HepG2 (cell line): ENCODE results near the gene CEBPA. TPM values are rescaled to one million over a fixed set of nuclear protein-coding genes. Genes with fewer than 3 reads are reported as not detected.
A peak's percentile ranks its signal among the peaks of the same experiment; 100 is the strongest.

Source experiments
- CENPT ChIP-seq: sonication (generic); formaldehyde crosslinking; IDR thresholded peaks from 2 replicates; pipeline ENCODE4 v1.8.0; 2022; ENCODE audit warnings: low read depth, mild to moderate bottlenecking, moderate library complexity, missing genetic modification reagents
- FLYWCH1 ChIP-seq: sonication (generic); formaldehyde crosslinking; IDR thresholded peaks from 2 replicates; pipeline ENCODE4 v1.8.1; 2023; ENCODE audit warnings: mild to moderate bottlenecking, missing genetic modification reagents
- NPAS2 ChIP-seq: sonication (generic); formaldehyde crosslinking; IDR thresholded peaks from 2 replicates; pipeline ENCODE4 v1.8.0; 2022; ENCODE audit warnings: mild to moderate bottlenecking, missing genetic modification reagents, borderline replicate concordance
- NR2F2 ChIP-seq: IDR thresholded peaks from 2 replicates; pipeline ENCODE4 v1.6.1; 2012; ENCODE audit warnings: low read depth, inconsistent platforms, borderline replicate concordance
- POGZ ChIP-seq: sonication (generic); formaldehyde crosslinking; IDR thresholded peaks from 2 replicates; pipeline ENCODE4 v1.4.0; 2020; ENCODE audit warnings: mild to moderate bottlenecking, missing genetic modification reagents
- RBFOX2 ChIP-seq: fragments of 200-400 bp; formaldehyde crosslinking; IDR thresholded peaks from 2 replicates; pipeline ENCODE4 v1.6.1; 2017; ENCODE audit warnings: low read depth, mild to moderate bottlenecking, low read length
- ZBTB4 ChIP-seq: sonication (generic); formaldehyde crosslinking; IDR thresholded peaks from 2 replicates; pipeline ENCODE4 v1.4.0; 2020; ENCODE audit warnings: missing genetic modification reagents, mild to moderate bottlenecking, borderline replicate concordance
- ZFP90 ChIP-seq: sonication (generic); formaldehyde crosslinking; IDR thresholded peaks from 2 replicates; pipeline ENCODE4 v1.8.0; 2022; ENCODE audit warnings: missing genetic modification reagents, mild to moderate bottlenecking, inconsistent platforms, borderline replicate concordance
- ZGPAT ChIP-seq: IDR thresholded peaks from 2 replicates; pipeline ENCODE4 v1.6.1; 2016; ENCODE audit warnings: mild to moderate bottlenecking
- ZNF24 ChIP-seq: fragments of 450-650 bp; IDR thresholded peaks from 2 replicates; pipeline ENCODE4 v1.6.1; 2017; ENCODE audit warnings: antibody characterized with exemption, mild to moderate bottlenecking
- ZNF501 ChIP-seq: sonication (generic); formaldehyde crosslinking; IDR thresholded peaks from 2 replicates; pipeline ENCODE4 v1.5.1; 2020; ENCODE audit warnings: mild to moderate bottlenecking, moderate library complexity, missing genetic modification reagents
- polyA plus RNA-seq, 8 experiments: library from polyadenylated mRNA; depleted of rRNA in 3 of 8; stranded (reverse) in 7 of 8; unstranded in 1 of 8; fragments of >200 nt; fragmentation: Illumina TruSeq in 4 of 8; extraction: Trizol in 4 of 8; gene quantifications; 2 replicates each; pipeline versions ENCODE4 v1.2.1 to v1.2.3, GENCODE V29; 2011 to 2016; ENCODE audit warnings: low read depth in 4 of 8, missing spikeins in 1 of 8, mixed read lengths in 1 of 8; ENCODE audit not compliant: insufficient read depth in 1 of 8
- total RNA-seq, 5 experiments: library from RNA; depleted of rRNA; stranded (reverse); fragments of >200 nt; fragmentation: Illumina TruSeq; extraction: Trizol; gene quantifications; 2 replicates each; pipeline ENCODE4 v1.2.3, GENCODE V29; 2016; ENCODE audit warnings: low read depth in 1 of 5
- TF ChIP-seq, protein P1 (sequence below): sonication (generic); IDR thresholded peaks from 2 replicates; pipeline ENCODE4 v1.6.1; 2016; ENCODE audit warnings: low read depth, borderline replicate concordance
- TF ChIP-seq, protein P2 (sequence below): sonication (generic); formaldehyde crosslinking; IDR thresholded peaks from 2 replicates; pipeline ENCODE4 v1.4.0; 2020; ENCODE audit warnings: mild to moderate bottlenecking, missing genetic modification reagents
- TF ChIP-seq, protein P3 (sequence below): IDR thresholded peaks from 2 replicates; pipeline ENCODE4 v1.6.1; 2016; ENCODE audit warnings: missing biosample characterization, missing genetic modification reagents, low read depth

Gene CEBPA
- total and polyA plus RNA-seq, 2 of the 13 experiments (the other 11 are each of a cell fraction or from before 2014, with no cell fraction given) = 24.8 to 103 TPM

GRCh38 chr19:33275933-33276619 is 26.3 kb downstream of the CEBPA start (continued):
- TF ChIP-seq ZGPAT (CRISPR knock-in tag) (peak; percentile 94), ZNF501 (CRISPR knock-in tag) (peak; percentile 74; the same call in 1 of the 2 replicates), NPAS2 (no peak), RBFOX2 (peak; percentile 84), CENPT (CRISPR knock-in tag) (peak; percentile 70; the same call in 1 of the 2 replicates), ZNF24 (peak; percentile 53; the same call in 1 of the 2 replicates), POGZ (peak; percentile 92), ZFP90 (CRISPR knock-in tag) (peak; percentile 59; the same call in 1 of the 2 replicates), ZBTB4 (CRISPR knock-in tag) (peak; percentile 90; the same call in 1 of the 2 replicates), NR2F2 (peak; percentile 100), FLYWCH1 (CRISPR knock-in tag) (peak; percentile 1; the same call in 1 of the 2 replicates)
- TF ChIP-seq, protein P1, sequence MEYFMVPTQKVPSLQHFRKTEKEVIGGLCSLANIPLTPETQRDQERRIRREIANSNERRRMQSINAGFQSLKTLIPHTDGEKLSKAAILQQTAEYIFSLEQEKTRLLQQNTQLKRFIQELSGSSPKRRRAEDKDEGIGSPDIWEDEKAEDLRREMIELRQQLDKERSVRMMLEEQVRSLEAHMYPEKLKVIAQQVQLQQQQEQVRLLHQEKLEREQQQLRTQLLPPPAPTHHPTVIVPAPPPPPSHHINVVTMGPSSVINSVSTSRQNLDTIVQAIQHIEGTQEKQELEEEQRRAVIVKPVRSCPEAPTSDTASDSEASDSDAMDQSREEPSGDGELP = peak; percentile 83; the same call in 1 of the 2 replicates
- TF ChIP-seq, protein P2, sequence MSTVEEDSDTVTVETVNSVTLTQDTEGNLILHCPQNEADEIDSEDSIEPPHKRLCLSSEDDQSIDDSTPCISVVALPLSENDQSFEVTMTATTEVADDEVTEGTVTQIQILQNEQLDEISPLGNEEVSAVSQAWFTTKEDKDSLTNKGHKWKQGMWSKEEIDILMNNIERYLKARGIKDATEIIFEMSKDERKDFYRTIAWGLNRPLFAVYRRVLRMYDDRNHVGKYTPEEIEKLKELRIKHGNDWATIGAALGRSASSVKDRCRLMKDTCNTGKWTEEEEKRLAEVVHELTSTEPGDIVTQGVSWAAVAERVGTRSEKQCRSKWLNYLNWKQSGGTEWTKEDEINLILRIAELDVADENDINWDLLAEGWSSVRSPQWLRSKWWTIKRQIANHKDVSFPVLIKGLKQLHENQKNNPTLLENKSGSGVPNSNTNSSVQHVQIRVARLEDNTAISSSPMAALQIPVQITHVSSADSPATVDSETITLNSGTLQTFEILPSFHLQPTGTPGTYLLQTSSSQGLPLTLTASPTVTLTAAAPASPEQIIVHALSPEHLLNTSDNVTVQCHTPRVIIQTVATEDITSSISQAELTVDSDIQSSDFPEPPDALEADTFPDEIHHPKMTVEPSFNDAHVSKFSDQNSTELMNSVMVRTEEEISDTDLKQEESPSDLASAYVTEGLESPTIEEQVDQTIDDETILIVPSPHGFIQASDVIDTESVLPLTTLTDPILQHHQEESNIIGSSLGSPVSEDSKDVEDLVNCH (CRISPR knock-in tag) = no peak
- TF ChIP-seq, protein P3, sequence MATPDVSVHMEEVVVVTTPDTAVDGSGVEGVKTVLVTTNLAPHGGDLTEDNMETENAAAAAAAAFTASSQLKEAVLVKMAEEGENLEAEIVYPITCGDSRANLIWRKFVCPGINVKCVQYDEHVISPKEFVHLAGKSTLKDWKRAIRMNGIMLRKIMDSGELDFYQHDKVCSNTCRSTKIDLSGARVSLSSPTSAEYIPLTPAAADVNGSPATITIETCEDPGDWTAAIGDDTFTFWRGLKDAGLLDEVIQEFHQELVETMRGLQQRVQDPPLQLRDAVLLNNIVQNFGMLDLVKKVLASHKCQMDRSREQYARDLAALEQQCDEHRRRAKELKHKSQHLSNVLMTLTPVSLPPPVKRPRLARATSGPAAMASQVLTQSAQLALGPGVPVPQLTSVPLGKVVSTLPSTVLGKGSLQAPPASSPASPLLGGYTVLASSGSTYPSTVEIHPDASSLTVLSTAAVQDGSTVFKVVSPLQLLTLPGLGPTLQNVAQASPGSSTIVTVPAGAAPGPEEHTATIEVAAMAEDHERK (CRISPR knock-in tag) = no peak
